HUDEP-2 (cell line): Measurements from ENCODE around the gene ANKRD13D.

ENCODE experiments used
- DNase-seq, 76 experiments: peaks; one replicate each; lab custom pipeline; 2025; ENCODE audit not compliant: unreplicated experiment in 76 of 76; lab: John Stamatoyannopoulos, UW

The ANKRD13D gene

GRCh38 chr11:67284811-67285540, 4.1 kb upstream of the ANKRD13D start:
- no peak for DNase-seq

- DNase-seq = no peak
Observed at GRCh38 chr11:67285541-67286498, 3.3 kb upstream of the ANKRD13D start.

GRCh38 chr11:67286621-67287333, 2.3 kb upstream of the ANKRD13D start:
- DNase-seq = no peak

- DNase-seq = no peak
Observed at GRCh38 chr11:67287355-67288197, 1.5 kb upstream of the ANKRD13D start.

GRCh38 chr11:67288198-67288451, 978 bp upstream of the ANKRD13D start:
- peak in 2 of 76 experiments; percentile 30 to 48 for DNase-seq

GRCh38 chr11:67288452-67289225, 464 bp upstream of the ANKRD13D start:
- DNase-seq = peak in 69 of 76 experiments; percentile 20 to 88 (median 66)

- peak in 1 of 76 experiments; percentile 31 for DNase-seq
Observed at GRCh38 chr11:67289651-67290479, 762 bp downstream of the ANKRD13D start.

GRCh38 chr11:67290801-67291200, 1.7 kb downstream of the ANKRD13D start:
- DNase-seq = no peak

- no peak for DNase-seq
Observed at GRCh38 chr11:67291481-67292381, 2.6 kb downstream of the ANKRD13D start.

- DNase-seq = no peak
Observed at GRCh38 chr11:67292671-67293070, 3.6 kb downstream of the ANKRD13D start.

- peak in 2 of 76 experiments; percentile 10 to 23 for DNase-seq
Observed at GRCh38 chr11:67293090-67293489, 4.0 kb downstream of the ANKRD13D start.

- DNase-seq = no peak
Observed at GRCh38 chr11:67295846-67296245, 6.7 kb downstream of the ANKRD13D start.

- DNase-seq = no peak
Observed at GRCh38 chr11:67298786-67299185, 9.7 kb downstream of the ANKRD13D start.

- DNase-seq = no peak
Observed at GRCh38 chr11:67299471-67300191, 10.5 kb downstream of the ANKRD13D start.

GRCh38 chr11:67300256-67300755, 11.2 kb downstream of the ANKRD13D start:
- no peak for DNase-seq

GRCh38 chr11:67300756-67301312, 11.7 kb downstream of the ANKRD13D start:
- no peak for DNase-seq
